ENCODE measurements around the gene MAP2K6.

- TF ChIP-seq, protein P1, sequence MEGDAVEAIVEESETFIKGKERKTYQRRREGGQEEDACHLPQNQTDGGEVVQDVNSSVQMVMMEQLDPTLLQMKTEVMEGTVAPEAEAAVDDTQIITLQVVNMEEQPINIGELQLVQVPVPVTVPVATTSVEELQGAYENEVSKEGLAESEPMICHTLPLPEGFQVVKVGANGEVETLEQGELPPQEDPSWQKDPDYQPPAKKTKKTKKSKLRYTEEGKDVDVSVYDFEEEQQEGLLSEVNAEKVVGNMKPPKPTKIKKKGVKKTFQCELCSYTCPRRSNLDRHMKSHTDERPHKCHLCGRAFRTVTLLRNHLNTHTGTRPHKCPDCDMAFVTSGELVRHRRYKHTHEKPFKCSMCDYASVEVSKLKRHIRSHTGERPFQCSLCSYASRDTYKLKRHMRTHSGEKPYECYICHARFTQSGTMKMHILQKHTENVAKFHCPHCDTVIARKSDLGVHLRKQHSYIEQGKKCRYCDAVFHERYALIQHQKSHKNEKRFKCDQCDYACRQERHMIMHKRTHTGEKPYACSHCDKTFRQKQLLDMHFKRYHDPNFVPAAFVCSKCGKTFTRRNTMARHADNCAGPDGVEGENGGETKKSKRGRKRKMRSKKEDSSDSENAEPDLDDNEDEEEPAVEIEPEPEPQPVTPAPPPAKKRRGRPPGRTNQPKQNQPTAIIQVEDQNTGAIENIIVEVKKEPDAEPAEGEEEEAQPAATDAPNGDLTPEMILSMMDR (IDR thresholded peaks at IDR 0.05): no peak
- TF ChIP-seq POLR2A (IDR thresholded peaks at IDR 0.05): no peak
Observed at GRCh38 chr17:69575346-69575761, 160.9 kb downstream of the MAP2K6 start.
